HepG2 (cell line): ENCODE results near the gene TEX19. TPM values are rescaled to one million over a fixed set of nuclear protein-coding genes. Genes with fewer than 3 reads are reported as not detected.

Source experiments
- CENPX ChIP-seq: sonication (generic); formaldehyde crosslinking; IDR thresholded peaks from 2 replicates; pipeline ENCODE4 v1.9.0; 2021; ENCODE audit warnings: mild to moderate bottlenecking, missing genetic modification reagents, moderate library complexity
- DDIT3 ChIP-seq: sonication (generic); formaldehyde crosslinking; IDR thresholded peaks from 2 replicates; pipeline ENCODE4 v1.4.0; 2020; ENCODE audit warnings: mild to moderate bottlenecking, missing genetic modification reagents
- DNMT3B ChIP-seq: conservative IDR thresholded peaks from 2 replicates; pipeline ENCODE4 v1.6.1; 2016; ENCODE audit warnings: missing biosample characterization, control low read depth
- ELF4 ChIP-seq: sonication (generic); formaldehyde crosslinking; IDR thresholded peaks from 2 replicates; pipeline ENCODE4 v1.5.0; 2020; ENCODE audit warnings: missing genetic modification reagents, mild to moderate bottlenecking, moderate library complexity, borderline replicate concordance
- IKZF1 ChIP-seq: fragments of 450-650 bp; IDR thresholded peaks from 2 replicates; pipeline ENCODE4 v1.7.1; 2016
- KAT2B ChIP-seq: fragments of 150-350 bp; IDR thresholded peaks from 2 replicates; pipeline ENCODE4 v1.6.1; 2014; ENCODE audit warnings: low read depth, low read length, borderline replicate concordance
- MTERF4 ChIP-seq: sonication (generic); formaldehyde crosslinking; IDR thresholded peaks from 2 replicates; pipeline ENCODE4 v1.8.0; 2023; ENCODE audit warnings: mild to moderate bottlenecking, missing genetic modification reagents
- MXI1 ChIP-seq: IDR thresholded peaks from 3 replicates; pipeline ENCODE4 v1.6.1; 2012; ENCODE audit warnings: low read depth, low read length, inconsistent platforms, borderline replicate concordance
- PHB2 ChIP-seq: fragments of 450-650 bp; IDR thresholded peaks from 2 replicates; pipeline ENCODE4 v1.6.1; 2018; ENCODE audit not compliant: partially characterized antibody
- PITX1 ChIP-seq: sonication (generic); formaldehyde crosslinking; IDR thresholded peaks from 2 replicates; pipeline ENCODE4 v1.5.1; 2020; ENCODE audit warnings: mild to moderate bottlenecking, missing genetic modification reagents
- POLR2A ChIP-seq, 2 experiments: IDR thresholded peaks; 2 replicates each; pipeline ENCODE4 v1.6.1; 2011; ENCODE audit warnings: low read depth in 2 of 2, low read length in 2 of 2, mild to moderate bottlenecking in 1 of 2, moderate library complexity in 1 of 2; ENCODE audit not compliant: insufficient read depth in 1 of 2
- REPIN1 ChIP-seq: sonication (generic); formaldehyde crosslinking; IDR thresholded peaks from 2 replicates; pipeline ENCODE4 v1.8.0; 2022; ENCODE audit warnings: missing genetic modification reagents, low read depth, mild to moderate bottlenecking, borderline replicate concordance
- RFX3 ChIP-seq: IDR thresholded peaks from 2 replicates; pipeline ENCODE4 v1.6.1; 2016; ENCODE audit warnings: missing biosample characterization, missing genetic modification reagents
- RFXAP ChIP-seq: sonication (generic); formaldehyde crosslinking; IDR thresholded peaks from 2 replicates; pipeline ENCODE4 v1.4.0; 2020; ENCODE audit warnings: missing genetic modification reagents, borderline replicate concordance
- RXRB ChIP-seq: IDR thresholded peaks from 2 replicates; pipeline ENCODE4 v1.6.1; 2016; ENCODE audit warnings: borderline replicate concordance, missing genetic modification reagents, missing compliant biosample characterization
- SMC3 ChIP-seq: IDR thresholded peaks from 2 replicates; pipeline ENCODE4 v1.6.1; 2011; ENCODE audit warnings: low read length, improper control_type of control experiment
- SRSF9 ChIP-seq: fragments of 200-400 bp; formaldehyde crosslinking; IDR thresholded peaks from 2 replicates; pipeline ENCODE4 v1.6.1; 2018; ENCODE audit warnings: borderline replicate concordance, mild to moderate bottlenecking, low read depth, low read length; ENCODE audit not compliant: insufficient read depth, poor library complexity, severe bottlenecking
- STAG1 ChIP-seq: sonication (generic); formaldehyde crosslinking; IDR thresholded peaks from 2 replicates; pipeline ENCODE4 v1.4.0; 2020; ENCODE audit warnings: missing genetic modification reagents
- TAF1 ChIP-seq: sonication (generic); formaldehyde crosslinking; IDR thresholded peaks from 2 replicates; pipeline ENCODE4 v1.4.0; 2020; ENCODE audit warnings: missing genetic modification reagents
- TCF12 ChIP-seq, 2 experiments: fragments of 450-650 bp in 1 of 2; sonication (generic) in 1 of 2; formaldehyde crosslinking in 1 of 2; IDR thresholded peaks; 2 replicates each; pipeline versions ENCODE4 v1.6.1 to v1.8.0; 2017 to 2022; ENCODE audit warnings: antibody characterized with exemption in 1 of 2, mild to moderate bottlenecking in 1 of 2, missing genetic modification reagents in 1 of 2, moderate library complexity in 1 of 2
- ZNF12 ChIP-seq: sonication (generic); formaldehyde crosslinking; IDR thresholded peaks from 2 replicates; pipeline ENCODE4 v1.5.0; 2020; ENCODE audit warnings: missing genetic modification reagents
- ZNF136 ChIP-seq: sonication (generic); formaldehyde crosslinking; IDR thresholded peaks from 2 replicates; pipeline ENCODE4 v1.8.1; 2022; ENCODE audit warnings: low read depth, mild to moderate bottlenecking, moderate library complexity, missing genetic modification reagents
- ZNF138 ChIP-seq: sonication (generic); formaldehyde crosslinking; IDR thresholded peaks from 2 replicates; pipeline ENCODE4 v1.5.0; 2020; ENCODE audit warnings: mild to moderate bottlenecking, low read depth, missing genetic modification reagents
- ZNF17 ChIP-seq: sonication (generic); formaldehyde crosslinking; IDR thresholded peaks from 2 replicates; pipeline ENCODE4 v1.5.0; 2020; ENCODE audit warnings: mild to moderate bottlenecking, missing genetic modification reagents
- ZNF282 ChIP-seq: fragments of 450-650 bp; IDR thresholded peaks from 2 replicates; pipeline ENCODE4 v1.6.1; 2018; ENCODE audit not compliant: partially characterized antibody
- ZNF350 ChIP-seq: sonication (generic); formaldehyde crosslinking; IDR thresholded peaks from 2 replicates; pipeline ENCODE4 v1.4.0; 2020; ENCODE audit warnings: mild to moderate bottlenecking, low read depth, missing genetic modification reagents, borderline replicate concordance
- ZNF546 ChIP-seq: sonication (generic); formaldehyde crosslinking; conservative IDR thresholded peaks from 2 replicates; pipeline ENCODE4 v1.8.1; 2023; ENCODE audit warnings: mild to moderate bottlenecking, missing genetic modification reagents
- ZNF704 ChIP-seq: sonication (generic); formaldehyde crosslinking; IDR thresholded peaks from 2 replicates; pipeline ENCODE4 v1.8.1; 2023; ENCODE audit warnings: mild to moderate bottlenecking, inconsistent platforms, moderate library complexity, missing genetic modification reagents, borderline replicate concordance
- ZNF75D ChIP-seq: sonication (generic); formaldehyde crosslinking; IDR thresholded peaks from 2 replicates; pipeline ENCODE4 v1.8.1; 2023; ENCODE audit warnings: missing genetic modification reagents, mild to moderate bottlenecking, borderline replicate concordance
- polyA plus RNA-seq, 8 experiments: library from polyadenylated mRNA; depleted of rRNA in 3 of 8; stranded (reverse) in 7 of 8; unstranded in 1 of 8; fragments of >200 nt; fragmentation: Illumina TruSeq in 4 of 8; extraction: Trizol in 4 of 8; gene quantifications; 2 replicates each; pipeline versions ENCODE4 v1.2.1 to v1.2.3, GENCODE V29; 2011 to 2016; ENCODE audit warnings: low read depth in 4 of 8, missing spikeins in 1 of 8, mixed read lengths in 1 of 8; ENCODE audit not compliant: insufficient read depth in 1 of 8
- total RNA-seq, 5 experiments: library from RNA; depleted of rRNA; stranded (reverse); fragments of >200 nt; fragmentation: Illumina TruSeq; extraction: Trizol; gene quantifications; 2 replicates each; pipeline ENCODE4 v1.2.3, GENCODE V29; 2016; ENCODE audit warnings: low read depth in 1 of 5

The TEX19 gene
- total and polyA plus RNA-seq, 2 of the 13 experiments (the other 11 are each of a cell fraction or from before 2014, with no cell fraction given), result 1.3 to 6.0 TPM

- TF ChIP-seq RFX3 (CRISPR knock-in tag) (no peak), PITX1 (CRISPR knock-in tag) (peak; percentile 58), TCF12 (IDR thresholded peaks at IDR 0.05) (no peak), TCF12 (CRISPR knock-in tag; IDR thresholded peaks at IDR 0.05) (no peak), ZNF138 (CRISPR knock-in tag) (no peak), TAF1 (no peak), ZNF282 (no peak), SMC3 (no peak; the same call in 1 of the 2 replicates), MXI1 (peak; percentile 31; the same call in 1 of the 3 replicates), SRSF9 (no peak), ZNF12 (CRISPR knock-in tag) (no peak), ELF4 (CRISPR knock-in tag) (no peak), DDIT3 (CRISPR knock-in tag) (no peak), REPIN1 (CRISPR knock-in tag) (peak; percentile 65; the same call in 1 of the 2 replicates), RFXAP (CRISPR knock-in tag) (no peak), STAG1 (CRISPR knock-in tag) (no peak; the same call in 1 of the 2 replicates), ZNF75D (no peak), ZNF546 (CRISPR knock-in tag) (no peak), KAT2B (no peak), MTERF4 (CRISPR knock-in tag) (no peak), ZNF17 (CRISPR knock-in tag) (no peak), RXRB (CRISPR knock-in tag) (peak; percentile 79), ZNF350 (CRISPR knock-in tag) (no peak; the same call in 1 of the 2 replicates), CENPX (CRISPR knock-in tag) (no peak), POLR2A (IDR thresholded peaks at IDR 0.05; ENCODE audit: insufficient read depth in 1 of 2, low read depth in 2 of 2, low read length in 2 of 2) (no peak), PHB2 (no peak), DNMT3B (CRISPR knock-in tag) (no peak), ZNF136 (CRISPR knock-in tag) (no peak), ZNF704 (CRISPR knock-in tag) (no peak), IKZF1 (no peak)
Observed at GRCh38 chr17:82412535-82413520, 53.8 kb downstream of the TEX19 start (continued).
